Motor neuron (in vitro differentiated cells): ENCODE data around the gene WTAP. TPM values are rescaled to one million over a fixed set of nuclear protein-coding genes. Genes with fewer than 3 reads are reported as not detected.

ENCODE experiments used
- ATAC-seq, 8 experiments: fragments of 200-7000 bp; cut with Tn5 transposase; replicated peaks in 6 of 8; 2 replicates each; pipeline ENCODE4 v1.8.0; 2021; ENCODE audit warnings: mild to moderate bottlenecking in 8 of 8, moderate library complexity in 8 of 8
- H3K27ac ChIP-seq, 2 donors: fragments of 250-450 bp; sonication (Bioruptor Pico); 2 replicates each; pipeline ENCODE4 v1.9.0; 2021; ENCODE audit warnings: antibody characterized with exemption in 2 of 2, mild to moderate bottlenecking in 2 of 2, moderate library complexity in 1 of 2
- H3K4me1 ChIP-seq, 2 donors: fragments of 250-450 bp; sonication (Bioruptor Pico); replicated peaks in 1 of 2; 2 replicates each; pipeline ENCODE4 v1.6.1; 2021; ENCODE audit warnings: antibody characterized with exemption in 2 of 2, mild to moderate bottlenecking in 2 of 2, moderate library complexity in 1 of 2
- H3K4me3 ChIP-seq, 5 donors: fragments of 250-450 bp; sonication (Bioruptor Pico); 2 replicates each; pipeline ENCODE4 v1.9.0; 2021; ENCODE audit warnings: antibody characterized with exemption in 5 of 5, mild to moderate bottlenecking in 5 of 5, moderate library complexity in 4 of 5
- WGBS, 10 experiments: fragments of 450-650 bp; shearing (Covaris generic); methylation state at CpG; one replicate each; pipeline ENCODE4 v1.0.0; 2022; 5-methylcytosine and 5-hydroxymethylcytosine counted together
- in situ Hi-C, 9 experiments: fragments of 400-800 bp; cut with MboI; loops; one replicate each; pipeline ENCODE4 v1.15.0; 2021; ENCODE audit warnings: low sequenced_read_pairs in 9 of 9, low pct_unique_long_range_greater_than_20kb in 2 of 9; ENCODE audit not compliant: unreplicated experiment in 9 of 9
- total RNA-seq, 8 experiments: library from RNA; unstranded; fragments of 300-600 nt; gene quantifications; 2 replicates each; pipeline versions ENCODE4 v1.2.3 to v1.2.4, GENCODE V29; 2022

Gene WTAP
- 100 to 1,000 TPM in 3 of 8 experiments, 10 to 100 TPM in 5; 73.8 to 139 (median 87.2) TPM for total RNA-seq

- peak; percentile 71 to 90 (median 86) for ATAC-seq
- 0% methylated on average over 1 to 3 of the region's 93 CpGs; no CpG with 5 or more reads in 7 of the 10 experiments for WGBS, 10 experiments
- peak within 1 kb of the TSS; percentile 100 for H3K27ac ChIP-seq
- in situ Hi-C loops, result no loop called here
- peaks cover 3 to 22% of the 10 kb centered on the region in 2 donors for H3K4me1 ChIP-seq
- peak within 1 kb of the TSS; percentile 82 to 98 (median 96) for H3K4me3 ChIP-seq
Measured at GRCh38 chr6:159726918-159727716, at the start of gene WTAP. Gene WTAP (plus strand): TSS chr6:159727506. CDS start chr6:159736266, 8,760 bp downstream.

GRCh38 chr6:159677506-159678165, 49.7 kb upstream of the WTAP start:
- in situ Hi-C loops, result no loop called here
- Histone ChIP-seq H3K4me3 (no peak overlapping the region), H3K4me1 (no peaks in the 10 kb centered on the region), H3K27ac (no peak overlapping the region)
- peak in 2 of 8 experiments; percentile 9 to 29 for ATAC-seq
- WGBS, 10 experiments, result 60 to 100% (median 97%) methylated on average over 1 to 5 of the region's 5 CpGs; no CpG with 5 or more reads in 4 of the 10 experiments

- 83 to 100% (median 100%) methylated on average over 1 to 3 of the region's 3 CpGs; no CpG with 5 or more reads in 1 of the 10 experiments for WGBS, 10 experiments
- in situ Hi-C loops, result no loop called here
- H3K4me1 ChIP-seq, result no peaks in the 10 kb centered on the region
- H3K27ac ChIP-seq, result no peak overlapping the region
- ATAC-seq, result peak in 1 of 8 experiments; percentile 5
- H3K4me3 ChIP-seq, result no peak overlapping the region
Measured at GRCh38 chr6:159678574-159678973, 48.7 kb upstream of the WTAP start.

- 29 to 90% (median 76%) methylated on average over 2 to 5 of the region's 5 CpGs; no CpG with 5 or more reads in 1 of the 10 experiments for WGBS, 10 experiments
- in situ Hi-C loops, result no loop called here
- H3K27ac ChIP-seq, result no peak overlapping the region
- peak in 1 of 8 experiments; percentile 62 for ATAC-seq
- H3K4me1 ChIP-seq, result no peaks in the 10 kb centered on the region
- no peak overlapping the region for H3K4me3 ChIP-seq
Measured at GRCh38 chr6:159679091-159680077, 47.9 kb upstream of the WTAP start.

- WGBS, 10 experiments, result 61 to 100% (median 89%) methylated on average over 1 to 3 of the region's 3 CpGs; no CpG with 5 or more reads in 1 of the 10 experiments
- H3K27ac ChIP-seq, result no peak overlapping the region
- no peak for ATAC-seq
- in situ Hi-C loops, result no loop called here
- no peaks in the 10 kb centered on the region for H3K4me1 ChIP-seq
- no peak overlapping the region for H3K4me3 ChIP-seq
Measured at GRCh38 chr6:159680104-159680503, 47.2 kb upstream of the WTAP start.

- ATAC-seq, result no peak
- no peaks in the 10 kb centered on the region for H3K4me1 ChIP-seq
- in situ Hi-C loops, result no loop called here
- WGBS, 10 experiments, result 88 to 100% (median 98%) methylated on average over 2 to 9 of the region's 10 CpGs; no CpG with 5 or more reads in 2 of the 10 experiments
- H3K4me3 ChIP-seq, result no peak overlapping the region
- no peak overlapping the region for H3K27ac ChIP-seq
Measured at GRCh38 chr6:159681191-159681880, 46.0 kb upstream of the WTAP start.

- Histone ChIP-seq H3K4me3 (no peak overlapping the region), H3K27ac (no peak overlapping the region), H3K4me1 (no peaks in the 10 kb centered on the region)
- no peak for ATAC-seq
- in situ Hi-C loops, result no loop called here
- WGBS, 10 experiments, result 89 to 100% (median 92%) methylated on average over 1 to 3 of the region's 3 CpGs; no CpG with 5 or more reads in 2 of the 10 experiments
Measured at GRCh38 chr6:159682295-159682694, 45.0 kb upstream of the WTAP start.

GRCh38 chr6:159682810-159683209, 44.5 kb upstream of the WTAP start:
- in situ Hi-C loops, result no loop called here
- WGBS, 10 experiments, result 80 to 100% (median 100%) methylated on average over 1 of the region's 1 CpG; no CpG with 5 or more reads in 6 of the 10 experiments
- Histone ChIP-seq H3K27ac (no peak overlapping the region), H3K4me3 (no peak overlapping the region), H3K4me1 (no peaks in the 10 kb centered on the region)
- ATAC-seq, result no peak

- in situ Hi-C loops, result no loop called here
- no peak for ATAC-seq
- Histone ChIP-seq H3K4me3 (no peak overlapping the region), H3K27ac (no peak overlapping the region), H3K4me1 (no peaks in the 10 kb centered on the region)
- 50 to 100% (median 94%) methylated on average over 1 of the region's 1 CpG; no CpG with 5 or more reads in 2 of the 10 experiments for WGBS, 10 experiments
Measured at GRCh38 chr6:159684013-159684304, 43.3 kb upstream of the WTAP start.

- no peak for ATAC-seq
- Histone ChIP-seq H3K4me1 (peaks cover under 1 to 3% of the 10 kb centered on the region in 2 donors), H3K4me3 (no peak overlapping the region), H3K27ac (no peak overlapping the region)
- in situ Hi-C loops, result no loop called here
- WGBS, 10 experiments, result 62 to 100% (median 85%) methylated on average over 1 to 5 of the region's 5 CpGs; no CpG with 5 or more reads in 1 of the 10 experiments
Measured at GRCh38 chr6:159686040-159686439, 41.3 kb upstream of the WTAP start.

GRCh38 chr6:159686703-159687102, 40.6 kb upstream of the WTAP start:
- no peak for ATAC-seq
- WGBS, 10 experiments, result 43 to 100% (median 100%) methylated on average over 1 to 3 of the region's 3 CpGs; no CpG with 5 or more reads in 1 of the 10 experiments
- H3K4me1 ChIP-seq, result peaks cover 6 to 9% of the 10 kb centered on the region in 2 donors
- in situ Hi-C loops, result no loop called here
- no peak overlapping the region for H3K27ac ChIP-seq
- no peak overlapping the region for H3K4me3 ChIP-seq

- 80 to 100% (median 98%) methylated on average over 1 to 9 of the region's 9 CpGs; no CpG with 5 or more reads in 5 of the 10 experiments for WGBS, 10 experiments
- Histone ChIP-seq H3K4me1 (peaks cover 11 to 14% of the 10 kb centered on the region in 2 donors), H3K27ac (no peak overlapping the region), H3K4me3 (no peak overlapping the region)
- ATAC-seq, result no peak
- in situ Hi-C loops, result no loop called here
Measured at GRCh38 chr6:159687341-159687740, 40.0 kb upstream of the WTAP start.
